GM18907 (cell line): ENCODE results near the gene PRR16.

Source experiments
- ATAC-seq: cut with Tn5 transposase; IDR thresholded peaks from one replicate; pipeline ENCODE4 v1.9.1; 2021; ENCODE audit warnings: mild to moderate bottlenecking, moderate library complexity; ENCODE audit not compliant: unreplicated experiment

Gene PRR16

GRCh38 chr5:120703918-120704587 is 240.0 kb downstream of the PRR16 start:
- no peak for ATAC-seq

DNA sequence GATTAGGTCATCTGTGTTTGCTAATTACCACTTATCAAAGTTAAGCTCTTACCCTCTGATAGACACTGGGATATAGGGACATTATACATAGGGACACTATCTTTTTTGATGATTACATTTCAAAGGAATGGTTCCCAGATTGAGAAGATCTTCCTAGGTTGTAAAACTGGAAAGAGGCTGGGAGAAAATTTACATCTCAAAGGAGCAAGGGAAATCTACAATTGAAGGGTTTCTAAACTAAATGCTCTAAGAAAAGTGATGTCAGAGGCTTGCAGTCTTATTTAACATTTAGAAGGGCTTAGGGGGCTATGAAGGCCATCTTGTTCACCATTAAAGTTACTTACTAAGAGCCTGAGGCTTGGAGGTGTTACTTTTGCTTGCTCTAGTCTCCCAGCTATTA is 242.8 kb downstream of the PRR16 start:
- no peak for ATAC-seq

DNA sequence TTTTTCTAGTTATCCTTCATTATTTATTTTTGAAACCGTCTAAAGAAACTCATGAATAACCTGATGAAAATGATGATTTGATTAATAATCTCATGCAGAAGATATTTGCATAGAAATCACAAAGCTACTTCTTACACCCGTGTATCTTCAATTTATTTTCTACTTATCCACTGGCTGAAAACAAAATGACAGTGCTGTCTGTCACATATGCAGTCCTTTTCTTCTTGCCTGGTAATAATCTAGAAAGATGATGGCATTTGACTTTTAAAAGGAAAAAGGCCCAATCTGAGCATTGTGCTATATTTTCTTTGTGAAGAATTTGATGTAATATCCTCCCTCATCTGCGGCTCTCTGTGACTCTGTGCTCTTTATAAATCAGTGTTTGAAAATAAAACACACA is 253.3 kb downstream of the PRR16 start:
- ATAC-seq: no peak

DNA sequence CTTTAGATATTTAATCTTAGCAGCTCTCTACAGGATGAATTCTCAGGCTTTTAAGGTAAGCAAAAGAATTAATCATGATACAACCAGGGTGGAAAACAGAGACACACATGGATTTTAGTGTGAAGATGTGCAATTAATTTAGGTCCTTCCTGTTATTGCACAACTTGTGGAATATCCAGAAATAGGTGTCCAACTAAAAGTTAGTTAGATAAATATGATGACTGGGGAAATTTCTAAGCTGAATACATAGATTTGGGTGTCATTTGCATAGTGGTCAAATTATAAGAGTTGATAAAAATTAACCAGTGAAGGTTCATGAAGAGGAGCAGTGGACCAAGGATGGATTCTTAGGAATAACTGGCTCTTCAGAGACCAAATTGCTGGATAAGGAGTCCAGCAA is 266.1 kb downstream of the PRR16 start:
- no peak for ATAC-seq

DNA sequence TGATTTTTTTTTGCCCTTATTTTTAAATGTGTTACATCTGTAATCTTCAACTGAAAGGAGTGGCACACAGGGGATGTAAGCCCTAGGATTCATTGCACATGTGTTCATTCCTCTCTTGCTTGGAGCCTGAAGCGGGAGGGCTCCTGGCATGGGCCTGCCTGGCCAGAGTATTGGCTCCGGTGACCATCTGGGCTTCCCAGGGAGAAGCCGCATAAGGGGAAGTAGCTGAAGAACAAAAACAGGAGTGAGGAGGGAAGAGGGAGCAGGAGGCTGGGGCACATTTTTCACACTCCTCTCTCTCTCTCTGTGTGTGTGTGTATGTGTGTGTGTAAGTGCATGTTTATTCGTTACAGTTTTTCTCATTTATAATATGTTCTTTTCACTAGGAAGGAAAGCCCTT is 269.9 kb downstream of the PRR16 start:
- no peak for ATAC-seq

DNA sequence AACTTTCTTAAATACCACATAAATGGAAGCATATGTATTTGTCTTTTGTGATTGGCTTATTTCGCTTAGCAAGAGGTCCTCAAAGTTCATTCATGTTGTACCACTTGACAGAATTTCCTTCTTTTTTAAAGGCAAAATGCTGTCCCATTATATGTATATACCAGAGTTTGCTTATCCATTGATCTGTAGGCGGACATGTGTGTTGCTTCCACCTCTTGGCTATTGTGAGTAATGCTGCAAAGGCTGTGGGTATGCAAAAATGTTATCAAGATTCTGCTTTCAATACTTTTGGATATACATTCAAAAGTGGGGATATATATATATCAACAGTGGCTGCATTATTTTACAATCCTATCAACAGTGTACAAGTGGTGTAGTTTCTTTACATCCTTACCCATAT is 271.0 kb downstream of the PRR16 start:
- no peak for ATAC-seq
